HCT116 (cell line): ENCODE measurements around the gene ZNF302. TPM values are rescaled to one million over a fixed set of nuclear protein-coding genes. Genes with fewer than 3 reads are reported as not detected.
"Not testable (repeated sequence)": the region's sequence is repeated elsewhere in the genome, so short reads cannot be mapped to it uniquely, and the experiment has no call there.

Experiments
- ATAC-seq: fragments of 200-7000 bp; cut with Tn5 transposase; 2 replicates; pipeline ENCODE4 v1.9.1; 2020; ENCODE audit warnings: mild to moderate bottlenecking, moderate library complexity
- BruUV-seq: library from RNA; stranded (reverse); fragments of 400-500 nt; replicated peaks from 2 replicates; lab custom pipeline; 2021; lab: Mats Ljungman, UMichigan
- CTCF ChIA-PET: fragments of 300-600 bp; sonication (Branson Sonifier 250); formaldehyde crosslinking; loops from one replicate; lab custom pipeline; 2021; ENCODE audit warnings: antibody characterized with exemption; lab: Charles Lee
- POLR2A ChIA-PET: fragments of 300-600, 350-600 bp; sonication (Branson Sonifier 250); formaldehyde crosslinking; loops from one replicate; lab custom pipeline; 2021; ENCODE audit warnings: antibody characterized with exemption; lab: Charles Lee
- RAD21 ChIA-PET, 2 experiments: fragments of 300-600 bp; sonication (Branson Sonifier 250); formaldehyde crosslinking; loops; one replicate each; lab custom pipeline; 2023; ENCODE audit warnings: low total read pairs in 2 of 2; ENCODE audit not compliant: uncharacterized antibody in 2 of 2, unreplicated experiment in 2 of 2, low non-redundant PET in 1 of 2; lab: Charles Lee
- DNase-seq: peaks from one replicate; pipeline ENCODE4 v3.0.0-alpha.2; 2010; ENCODE audit warnings: low read depth, low spot score
- H2AFZ ChIP-seq: fragments of 200-600 bp; shearing (Covaris generic), sonication (generic); 2 replicates; pipeline ENCODE4 v1.6.1; 2017; ENCODE audit warnings: low read depth, mixed run types, mixed read lengths, antibody characterized with exemption, low read length; ENCODE audit not compliant: poor library complexity, severe bottlenecking
- H3K27ac ChIP-seq: 2 replicates; pipeline ENCODE4 v1.5.1; 2012; ENCODE audit warnings: low read depth, low read length
- H3K27me3 ChIP-seq: fragments of 200-600 bp; sonication (generic); 2 replicates; pipeline ENCODE4 v1.6.1; 2016; ENCODE audit warnings: mixed run types, low read length, mixed read lengths; ENCODE audit not compliant: insufficient read depth
- H3K36me3 ChIP-seq, 2 experiments: fragments of 200-500 bp in 1 of 2; fragments of 200-600 bp in 1 of 2; sonication (Bioruptor generic) in 1 of 2; sonication (generic) in 1 of 2; 2 replicates each; pipeline versions ENCODE4 v1.5.1 to v1.6.1; 2014 to 2016; ENCODE audit warnings: low read length in 2 of 2, inconsistent platforms in 1 of 2, mixed read lengths in 1 of 2, mixed run types in 1 of 2; ENCODE audit not compliant: insufficient read depth in 2 of 2, control insufficient read depth in 1 of 2
- H3K4me1 ChIP-seq, 2 experiments: fragments of 200-600 bp in 1 of 2; sonication (generic) in 1 of 2; 2 replicates each; pipeline versions ENCODE4 v1.5.1 to v1.6.1; 2012 to 2017; ENCODE audit warnings: low read length in 2 of 2, inconsistent platforms in 1 of 2, mild to moderate bottlenecking in 1 of 2, mixed read lengths in 1 of 2, mixed run types in 1 of 2, moderate library complexity in 1 of 2; ENCODE audit not compliant: insufficient read depth in 2 of 2, control insufficient read depth in 1 of 2
- H3K4me2 ChIP-seq: fragments of 200-600 bp; sonication (generic); 2 replicates; pipeline ENCODE4 v1.6.1; 2017; ENCODE audit warnings: mixed run types, low read length, mixed read lengths
- H3K4me3 ChIP-seq, 2 experiments: fragments of 200-600 bp in 1 of 2; sonication (generic) in 1 of 2; replicated peaks in 1 of 2; 2 replicates each; pipeline ENCODE4 v1.5.1; 2011 to 2016; ENCODE audit warnings: low read length in 2 of 2, control low read depth in 1 of 2, low read depth in 1 of 2, mild to moderate bottlenecking in 1 of 2, mixed read lengths in 1 of 2, mixed run types in 1 of 2
- H3K79me2 ChIP-seq: fragments of 200-600 bp; sonication (generic); 2 replicates; pipeline ENCODE4 v1.6.1; 2017; ENCODE audit warnings: mild to moderate bottlenecking, mixed run types, low read length, moderate library complexity, mixed read lengths; ENCODE audit not compliant: insufficient read depth
- H3K9ac ChIP-seq: fragments of 200-600 bp; sonication (generic); 2 replicates; pipeline ENCODE4 v1.6.1; 2016; ENCODE audit warnings: low read length, mixed read lengths
- H3K9me2 ChIP-seq: fragments of 200-600 bp; sonication (generic), shearing (Covaris generic); 2 replicates; pipeline ENCODE4 v1.6.1; 2017; ENCODE audit warnings: mixed run types, mild to moderate bottlenecking, moderate library complexity; ENCODE audit not compliant: insufficient read depth
- H3K9me3 ChIP-seq, 2 experiments: fragments of 200-500 bp in 1 of 2; fragments of 200-600 bp in 1 of 2; sonication (Bioruptor generic) in 1 of 2; sonication (generic) in 1 of 2; 2 replicates each; pipeline ENCODE4 v1.6.1; 2014 to 2017; ENCODE audit warnings: low read length in 2 of 2, mixed read lengths in 2 of 2, inconsistent platforms in 1 of 2, low read depth in 1 of 2, mild to moderate bottlenecking in 1 of 2, mixed run types in 1 of 2, moderate library complexity in 1 of 2; ENCODE audit not compliant: control insufficient read depth in 1 of 2, insufficient read depth in 1 of 2
- H4K20me1 ChIP-seq: fragments of 200-600 bp; sonication (generic), shearing (Covaris generic); 2 replicates; pipeline ENCODE4 v1.6.1; 2017; ENCODE audit warnings: mixed run types, mild to moderate bottlenecking, moderate library complexity; ENCODE audit not compliant: insufficient read depth
- FOSL1 ChIP-seq: IDR thresholded peaks from 2 replicates; pipeline ENCODE4 v1.6.1; 2012; ENCODE audit warnings: low read depth
- SRF ChIP-seq: IDR thresholded peaks from 2 replicates; pipeline ENCODE4 v1.6.1; 2012; ENCODE audit warnings: low read depth
- intact Hi-C: fragments of 100-400 bp; cut with micrococcal nuclease; formaldehyde crosslinking; loops from 2 replicates; pipeline ENCODE4 v1.10.0; 2022
- total RNA-seq: library from RNA; stranded (reverse); gene quantifications from one replicate; pipeline ENCODE4 v1.2.1, GENCODE V29; 2021; ENCODE audit not compliant: unreplicated experiment

Gene ZNF302
- total RNA-seq, 1 experiment from 2014 or later: 9.9 TPM

- TF ChIP-seq SRF: no peak
- no peak for TF ChIP-seq FOSL1
Observed at GRCh38 chr19:34664870-34665269, 12.6 kb upstream of the ZNF302 start (continued).

DNA sequence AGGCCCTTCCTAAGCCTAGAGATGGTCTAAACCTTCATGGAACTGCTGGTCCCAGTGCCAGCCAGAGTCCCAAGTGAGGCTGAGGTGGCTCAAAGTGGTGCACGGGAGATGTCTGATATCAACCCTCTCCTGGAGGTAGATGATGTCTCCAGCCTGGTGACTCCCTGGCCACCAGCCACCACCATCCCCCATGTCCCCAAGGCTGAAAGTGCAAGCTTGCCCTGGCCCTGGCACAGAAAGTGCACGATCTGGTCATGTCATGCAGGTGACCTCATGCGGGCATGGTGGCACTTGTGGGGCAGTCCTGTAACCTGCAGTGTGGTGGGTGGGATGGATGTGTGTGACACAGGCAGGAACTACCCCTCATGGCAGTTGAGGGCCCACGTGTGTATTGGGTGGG is 12.2 kb upstream of the ZNF302 start:
- H3K27me3 ChIP-seq, H3K9ac ChIP-seq, H3K36me3 ChIP-seq, intact Hi-C loops, H2AFZ ChIP-seq, DNase-seq, H3K27ac ChIP-seq, H3K4me1 ChIP-seq, BruUV-seq, H3K9me3 ChIP-seq, H3K4me3 ChIP-seq, RAD21 ChIA-PET, POLR2A ChIA-PET, CTCF ChIA-PET, ATAC-seq, H4K20me1 ChIP-seq, H3K9me2 ChIP-seq, H3K4me2 ChIP-seq, H3K79me2 ChIP-seq: not testable (repeated sequence)

DNA sequence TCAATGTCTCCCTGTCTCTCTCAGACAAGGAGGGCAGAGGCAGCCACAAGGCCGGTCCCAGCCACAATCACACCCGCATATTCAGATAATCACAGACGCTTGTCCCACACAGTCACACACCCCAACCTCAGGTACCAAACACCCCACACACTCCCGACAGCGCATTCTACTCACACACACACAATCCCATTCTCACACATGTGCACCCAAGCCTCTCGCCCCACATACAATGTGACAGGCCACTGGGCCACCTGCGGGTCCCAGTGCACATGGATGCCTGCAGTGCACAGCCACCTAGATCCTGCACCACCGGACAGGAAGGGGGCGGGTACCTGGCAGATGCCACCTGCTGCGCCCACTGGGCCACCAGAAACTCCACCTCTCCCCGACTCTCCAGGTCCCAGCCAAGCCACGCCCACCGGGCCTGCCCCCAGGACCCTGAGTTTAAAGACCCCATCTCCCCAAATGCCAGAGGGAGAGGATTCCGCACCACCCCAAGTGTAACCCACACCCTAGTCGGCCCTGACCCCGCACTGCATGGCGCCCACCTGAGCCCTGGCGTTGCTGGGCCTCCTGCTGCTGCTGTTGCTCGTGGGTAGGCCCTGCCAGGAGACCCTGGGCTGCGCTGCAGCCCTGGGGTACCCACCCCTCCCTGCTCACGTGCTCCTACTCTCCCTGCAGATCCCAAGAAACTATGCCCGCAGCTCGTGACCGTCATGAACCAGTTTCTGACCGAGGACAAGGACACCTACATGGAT is 11.1 kb upstream of the ZNF302 start:
- Histone ChIP-seq H3K27me3 (no peaks in the 10 kb centered on the region), H3K9me2 (no peaks in the 10 kb centered on the region), H3K79me2 (no peaks in the 10 kb centered on the region), H3K9ac (no peak overlapping the region), H2AFZ (no peak overlapping the region), H3K27ac (no peak overlapping the region), H3K9me3 (no peaks in the 10 kb centered on the region), H3K36me3 (no peaks in the 10 kb centered on the region), H3K4me2 (no peak overlapping the region), H3K4me3 (no peak overlapping the region), H3K4me1 (peaks cover 0 to 3% of the 10 kb centered on the region in 2 experiments; a peak in 1 of 4 replicates), H4K20me1 (no peaks in the 10 kb centered on the region)
- ATAC-seq: no peak
- POLR2A ChIA-PET: interaction anchor here (0.7 kb wide), 1 partner anchor 11 kb away, joined by 3 read pairs; the partner anchor contains the start of gene ZNF302
- RAD21 ChIA-PET: no interaction called here
- CTCF ChIA-PET: no interaction called here
- BruUV-seq: no TSS peak
- TF ChIP-seq SRF: no peak
- no peak for DNase-seq
- intact Hi-C loops: no loop called here
